GM12878 (cell line): ENCODE data around the gene EBI3. TPM values are rescaled to one million over a fixed set of nuclear protein-coding genes. Genes with fewer than 3 reads are reported as not detected.
A peak's percentile ranks its signal among the peaks of the same experiment; 100 is the strongest.

Experiments used
- ATAC-seq: fragments of 200-7000 bp; cut with Tn5 transposase; 3 replicates; pipeline ENCODE4 v1.9.1; 2020; ENCODE audit warnings: mild to moderate bottlenecking, moderate library complexity
- BruUV-seq: library from RNA; stranded (reverse); fragments of 400-500 nt; replicated peaks from 2 replicates; lab custom pipeline; 2021; lab: Mats Ljungman, UMichigan
- CTCF ChIA-PET: fragments of 300-600 bp; sonication (Branson Sonifier 250); formaldehyde crosslinking; extraction: SDS; loops from one replicate; lab custom pipeline; 2021; ENCODE audit warnings: inconsistent platforms; lab: Yijun Ruan, JAX
- POLR2A ChIA-PET: fragments of 350-600 bp; formaldehyde crosslinking; extraction: SDS; loops from one replicate; lab custom pipeline; 2021; ENCODE audit warnings: inconsistent platforms; lab: Charles Lee
- RAD21 ChIA-PET: fragments of 300-600 bp; sonication (Branson Sonifier 250); formaldehyde crosslinking; loops from one replicate; lab custom pipeline; 2023; ENCODE audit warnings: antibody characterized with exemption; ENCODE audit not compliant: unreplicated experiment; lab: Charles Lee
- SMC1A ChIA-PET: fragments of 300-600 bp; sonication (Branson Sonifier 250); formaldehyde crosslinking; loops from one replicate; lab custom pipeline; 2023; ENCODE audit not compliant: unreplicated experiment, uncharacterized antibody; lab: Charles Lee
- DNase-seq: peaks from one replicate; pipeline ENCODE4 v3.0.0-alpha.2; 2011; ENCODE audit warnings: low read depth, low spot score
- FAIRE-seq: peaks from 3 replicates; lab custom pipeline; 2011; peaks lifted over from hg19 to GRCh38; lab: Jason Lieb, UNC
- H2AFZ ChIP-seq: 2 replicates; pipeline ENCODE4 v1.6.0; 2011; ENCODE audit warnings: low read depth, low read length, control low read depth; ENCODE audit not compliant: control insufficient read depth
- H3K27ac ChIP-seq: 2 replicates; pipeline ENCODE4 v1.5.1; 2011; ENCODE audit warnings: control low read depth; ENCODE audit not compliant: control insufficient read depth, insufficient read depth
- H3K27me3 ChIP-seq, 2 experiments: replicated peaks in 1 of 2; 2 replicates each; pipeline versions ENCODE4 v1.6.0 to v1.6.1; 2011; ENCODE audit warnings: low read length in 1 of 2; ENCODE audit not compliant: control insufficient read depth in 2 of 2, insufficient read depth in 2 of 2
- H3K36me3 ChIP-seq, 2 experiments: 2 replicates each; pipeline ENCODE4 v1.5.1; 2011; ENCODE audit warnings: low read length in 1 of 2; ENCODE audit not compliant: control insufficient read depth in 2 of 2, insufficient read depth in 2 of 2
- H3K4me1 ChIP-seq: 2 replicates; pipeline ENCODE4 v1.6.1; 2011; ENCODE audit warnings: mild to moderate bottlenecking, low read length, moderate library complexity, mixed read lengths; ENCODE audit not compliant: control insufficient read depth, insufficient read depth
- H3K4me2 ChIP-seq: 2 replicates; pipeline ENCODE4 v1.6.0; 2011; ENCODE audit warnings: control low read depth; ENCODE audit not compliant: control insufficient read depth, insufficient read depth
- H3K4me3 ChIP-seq: fragments of 200-600 bp; sonication (generic); 2 replicates; pipeline ENCODE4 v1.5.1; 2016
- H3K79me2 ChIP-seq: 2 replicates; pipeline ENCODE4 v1.6.0; 2011; ENCODE audit warnings: low read length; ENCODE audit not compliant: control insufficient read depth, insufficient read depth
- H3K9ac ChIP-seq: 2 replicates; pipeline ENCODE4 v1.8.0; 2011; ENCODE audit warnings: low read length, control low read depth, mixed read lengths; ENCODE audit not compliant: control insufficient read depth, insufficient read depth
- H3K9me3 ChIP-seq: replicated peaks from 3 replicates; pipeline ENCODE4 v1.5.1; 2011; ENCODE audit warnings: mild to moderate bottlenecking, low read length; ENCODE audit not compliant: control insufficient read depth, insufficient read depth
- H4K20me1 ChIP-seq: 2 replicates; pipeline ENCODE4 v1.6.0; 2011; ENCODE audit not compliant: control insufficient read depth, insufficient read depth
- DPF2 ChIP-seq: fragments of 450-650 bp; IDR thresholded peaks from 2 replicates; pipeline ENCODE4 v1.6.1; 2017; ENCODE audit warnings: mild to moderate bottlenecking
- EED ChIP-seq: sonication (generic); IDR thresholded peaks from 2 replicates; pipeline ENCODE4 v1.6.1; 2016; ENCODE audit warnings: antibody characterized with exemption, low read depth
- KDM1A ChIP-seq: fragments of 200-600 bp; sonication (generic); IDR thresholded peaks from 2 replicates; pipeline ENCODE4 v1.6.1; 2016; ENCODE audit warnings: borderline replicate concordance
- LARP7 ChIP-seq: fragments of 450-650 bp; IDR thresholded peaks from 2 replicates; pipeline ENCODE4 v1.6.1; 2017; ENCODE audit warnings: mild to moderate bottlenecking
- MTA2 ChIP-seq: fragments of 450-650 bp; IDR thresholded peaks from 2 replicates; pipeline ENCODE4 v1.6.1; 2016; ENCODE audit warnings: low read depth, mild to moderate bottlenecking, moderate library complexity
- NR2F1 ChIP-seq: fragments of 450-650 bp; conservative IDR thresholded peaks from 2 replicates; pipeline ENCODE4 v1.6.1; 2017; ENCODE audit warnings: mild to moderate bottlenecking
- NRF1 ChIP-seq: conservative IDR thresholded peaks from 2 replicates; pipeline ENCODE4 v1.6.1; 2011; ENCODE audit warnings: mild to moderate bottlenecking, low read depth, low read length, improper control_type of control experiment
- PAX5 ChIP-seq: IDR thresholded peaks from 2 replicates; pipeline ENCODE4 v1.6.1; 2011; ENCODE audit warnings: low read depth, low read length, borderline replicate concordance
- RB1 ChIP-seq: fragments of 450-650 bp; formaldehyde crosslinking; IDR thresholded peaks from 2 replicates; pipeline ENCODE4 v1.6.1; 2017; ENCODE audit warnings: mild to moderate bottlenecking, borderline replicate concordance
- SMC3 ChIP-seq: IDR thresholded peaks from 2 replicates; pipeline ENCODE4 v1.6.1; 2011; ENCODE audit warnings: low read length, improper control_type of control experiment, borderline replicate concordance
- SPI1 ChIP-seq: IDR thresholded peaks from 2 replicates; pipeline ENCODE4 v1.6.1; 2011; ENCODE audit warnings: low read depth, mild to moderate bottlenecking, low read length, moderate library complexity, borderline replicate concordance; ENCODE audit not compliant: insufficient read depth
- STAT1 ChIP-seq: fragments of 450-650 bp; conservative IDR thresholded peaks from 2 replicates; pipeline ENCODE4 v1.6.1; 2014; ENCODE audit warnings: antibody characterized with exemption, mild to moderate bottlenecking
- TBL1XR1 ChIP-seq: IDR thresholded peaks from 2 replicates; pipeline ENCODE4 v1.6.1; 2012; ENCODE audit warnings: low read depth, low read length, improper control_type of control experiment
- WGBS: methylation state at CpG from one replicate; pipeline ENCODE4 v1.1.6; 2016; ENCODE audit warnings: low lambda C conversion rate; ENCODE audit not compliant: insufficient replicate concordance, insufficient coverage; ENCODE audit errors: missing lambda C conversion rate; 5-methylcytosine and 5-hydroxymethylcytosine counted together
- in situ Hi-C: fragments of 300-500 bp; cut with MboI; formaldehyde crosslinking; loops from 9 replicates; pipeline ENCODE4 v1.14.3; 2018; ENCODE audit warnings: mixed read lengths
- intact Hi-C: fragments of 100-400 bp; cut with micrococcal nuclease; formaldehyde crosslinking; loops from one replicate; pipeline ENCODE4 v1.14.2; 2022; ENCODE audit not compliant: unreplicated experiment
- polyA plus RNA-seq, 11 experiments: library from polyadenylated mRNA; depleted of rRNA in 4 of 11; unstranded in 6 of 11; stranded (reverse) in 5 of 11; fragments of >200 nt; fragmentation: Nextera tagmentation in 4 of 11; fragmentation: Illumina TruSeq in 1 of 11; extraction: Ambion mirVana in 4 of 11; extraction: Trizol in 1 of 11; gene quantifications; 1 replicate in 1 of 11; 2 replicates in 10 of 11; pipeline versions ENCODE4 v1.2.1 to v1.2.3, GENCODE V29; 2011 to 2016; ENCODE audit warnings: inconsistent platforms in 2 of 11, missing spikeins in 2 of 11, low read depth in 1 of 11
- total RNA-seq, 4 experiments: library from RNA; depleted of rRNA in 3 of 4; stranded (reverse); fragments of >200 nt in 3 of 4; fragmentation: Illumina TruSeq in 1 of 4; extraction: Trizol in 1 of 4; gene quantifications; 2 replicates each; pipeline versions ENCODE4 v1.2.1 to v1.2.3, GENCODE V29; 2013 to 2021
- TF ChIP-seq, protein P1 (sequence below): IDR thresholded peaks from 2 replicates; pipeline ENCODE4 v1.6.1; 2012; ENCODE audit warnings: low read depth, low read length, improper control_type of control experiment
- TF ChIP-seq, protein P2 (sequence below): IDR thresholded peaks from 2 replicates; pipeline ENCODE4 v1.6.1; 2011; ENCODE audit warnings: mild to moderate bottlenecking, low read depth, low read length, moderate library complexity; ENCODE audit not compliant: insufficient replicate concordance

Gene EBI3
- total and polyA plus RNA-seq, 10 of the 15 experiments (the other 5 are each of a cell fraction or from before 2014, with no cell fraction given) = 22.0 to 288 (median 186) TPM

DNA sequence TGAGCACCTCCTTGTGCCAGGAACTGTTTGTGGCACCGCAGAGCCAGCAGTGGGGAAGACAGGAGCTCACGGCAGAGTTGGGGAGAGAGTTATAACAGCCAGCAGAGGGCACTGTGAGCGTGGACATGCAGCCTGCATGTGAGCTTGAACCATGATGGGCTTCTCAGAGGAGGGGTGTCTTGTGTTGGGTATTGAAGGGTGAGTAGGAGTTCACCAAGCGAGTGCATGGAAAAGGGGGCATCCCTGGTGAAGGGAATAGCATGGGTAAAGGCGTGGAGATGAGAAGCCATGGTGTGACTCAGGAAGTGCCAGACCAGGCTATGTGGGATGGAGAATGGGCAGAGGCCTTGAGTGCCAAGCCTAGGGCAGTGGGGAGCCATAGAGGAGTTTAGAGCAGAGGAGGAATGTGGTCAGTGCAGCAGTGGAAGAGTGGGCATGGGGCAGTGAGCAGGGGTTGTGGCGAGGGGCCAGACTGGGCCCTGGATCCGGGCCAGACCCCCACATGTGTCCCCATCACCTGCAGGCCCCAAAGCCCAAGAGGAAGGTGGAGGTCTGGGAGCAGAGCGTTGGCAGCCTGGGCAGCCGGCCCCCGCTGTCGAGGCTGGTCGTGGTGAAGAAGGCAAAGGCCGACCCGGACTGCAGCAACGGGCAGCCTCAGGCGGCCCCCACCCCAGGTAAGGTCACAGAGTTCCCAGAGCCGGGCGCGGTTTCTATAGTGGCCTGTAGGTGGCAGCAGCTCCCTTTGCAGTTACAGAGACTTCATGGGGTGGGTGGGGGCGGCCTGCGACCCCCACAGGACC is 38.0 kb downstream of the EBI3 start (continued):
- peak; percentile 41; the same call in 1 of the 2 replicates for TF ChIP-seq SMC3
- no peak for TF ChIP-seq SPI1
- TF ChIP-seq NR2F1 = peak; percentile 41; the same call in 1 of the 2 replicates
- no peak for TF ChIP-seq TBL1XR1
- TF ChIP-seq, protein P1, sequence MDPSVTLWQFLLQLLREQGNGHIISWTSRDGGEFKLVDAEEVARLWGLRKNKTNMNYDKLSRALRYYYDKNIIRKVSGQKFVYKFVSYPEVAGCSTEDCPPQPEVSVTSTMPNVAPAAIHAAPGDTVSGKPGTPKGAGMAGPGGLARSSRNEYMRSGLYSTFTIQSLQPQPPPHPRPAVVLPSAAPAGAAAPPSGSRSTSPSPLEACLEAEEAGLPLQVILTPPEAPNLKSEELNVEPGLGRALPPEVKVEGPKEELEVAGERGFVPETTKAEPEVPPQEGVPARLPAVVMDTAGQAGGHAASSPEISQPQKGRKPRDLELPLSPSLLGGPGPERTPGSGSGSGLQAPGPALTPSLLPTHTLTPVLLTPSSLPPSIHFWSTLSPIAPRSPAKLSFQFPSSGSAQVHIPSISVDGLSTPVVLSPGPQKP = no peak

DNA sequence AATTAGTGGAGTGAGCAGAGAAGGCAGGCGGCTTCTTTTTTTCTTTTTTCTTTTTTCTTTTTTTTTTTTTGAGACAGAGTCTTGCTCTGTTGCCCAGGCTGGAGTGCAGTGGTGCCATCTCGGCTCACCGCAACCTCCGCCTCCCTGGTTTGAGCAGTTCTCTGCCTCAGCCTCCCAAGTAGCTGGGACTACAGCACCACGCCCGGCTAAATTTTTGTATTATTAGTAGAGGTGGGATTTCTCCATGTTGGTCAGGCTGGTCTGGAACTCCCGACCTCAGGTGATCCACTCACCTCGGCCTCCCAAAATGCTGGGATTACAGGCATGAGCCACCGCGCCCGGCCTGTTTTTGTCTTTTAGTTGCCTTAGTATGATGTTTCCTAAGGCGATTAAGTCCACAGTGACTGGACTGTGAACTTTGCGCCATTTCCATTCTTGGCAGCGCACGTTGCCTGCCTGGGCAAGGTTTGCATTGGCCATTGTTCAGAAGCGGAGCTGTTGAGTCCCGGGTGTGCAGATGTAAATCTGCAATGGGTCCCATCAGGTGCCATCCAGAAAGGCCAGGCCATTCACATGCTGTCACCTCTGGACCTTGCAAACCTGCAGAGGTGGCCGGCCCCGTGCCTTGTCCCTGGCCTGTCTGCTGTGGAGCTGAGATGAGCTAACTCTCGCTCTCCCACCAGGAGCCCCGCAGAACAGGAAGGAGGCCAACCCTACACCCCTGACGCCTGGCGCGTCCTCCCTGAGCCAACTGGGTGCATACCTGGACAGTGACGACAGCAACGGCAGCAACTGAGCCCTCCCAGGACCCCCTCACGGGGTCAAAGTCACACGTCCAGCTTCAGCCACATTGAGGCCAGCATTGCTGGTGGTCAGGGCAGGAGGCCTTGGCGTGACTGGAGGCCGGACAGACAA is 38.8 kb downstream of the EBI3 start:
- H3K79me2 ChIP-seq = no peaks in the 10 kb centered on the region
- ATAC-seq = no peak
- H3K27ac ChIP-seq = no peak overlapping the region
- in situ Hi-C loops = loop anchor here (5.0 kb wide), 1 partner anchor 84 kb away; no protein-coding TSS in a partner anchor
- no peaks in the 10 kb centered on the region for H3K27me3 ChIP-seq
- ChIA-PET POLR2A (interaction anchor here (0.9 kb wide), 1 partner anchor 75 kb away, joined by 3 read pairs; no protein-coding TSS in a partner anchor), SMC1A (interaction anchor here (2.6 kb wide), 1 partner anchor 84 kb away, joined by 12 read pairs; no protein-coding TSS in a partner anchor), RAD21 (interaction anchor here (2.0 to 2.8 kb wide), 2 partner anchors 84 to 257 kb away, joined by 8 to 10 read pairs; no protein-coding TSS in a partner anchor), CTCF (interaction anchor here (0.6 to 5.4 kb wide), 14 partner anchors 9 to 374 kb away, joined by 3 to 78 read pairs (median 6); partner anchors contain the start of genes EBI3, MPND and TMIGD2)
- no peak overlapping the region for H2AFZ ChIP-seq
- no peak overlapping the region for H3K4me2 ChIP-seq
- no peaks in the 10 kb centered on the region; the same call in 1 of the 2 replicates for H3K4me1 ChIP-seq
- intact Hi-C loops = loop anchor here (1.0 to 5.0 kb wide), 3 partner anchors 84 to 257 kb away; partner anchors contain the start of genes CHAF1A and SH3GL1
- DNase-seq = no peak
- H3K36me3 ChIP-seq = peaks cover 12 to 19% of the 10 kb centered on the region in 2 experiments
- FAIRE-seq = no peak
- no peak overlapping the region for H3K4me3 ChIP-seq
- H4K20me1 ChIP-seq = no peaks in the 10 kb centered on the region
- 85% methylated on average over 29 of the region's 30 CpGs for WGBS
- H3K9ac ChIP-seq = no peak overlapping the region
- peaks cover 2% of the 10 kb centered on the region; the same call in 1 of the 3 replicates for H3K9me3 ChIP-seq
- TSS peak; percentile 53 for BruUV-seq
- TF ChIP-seq, protein P2, sequence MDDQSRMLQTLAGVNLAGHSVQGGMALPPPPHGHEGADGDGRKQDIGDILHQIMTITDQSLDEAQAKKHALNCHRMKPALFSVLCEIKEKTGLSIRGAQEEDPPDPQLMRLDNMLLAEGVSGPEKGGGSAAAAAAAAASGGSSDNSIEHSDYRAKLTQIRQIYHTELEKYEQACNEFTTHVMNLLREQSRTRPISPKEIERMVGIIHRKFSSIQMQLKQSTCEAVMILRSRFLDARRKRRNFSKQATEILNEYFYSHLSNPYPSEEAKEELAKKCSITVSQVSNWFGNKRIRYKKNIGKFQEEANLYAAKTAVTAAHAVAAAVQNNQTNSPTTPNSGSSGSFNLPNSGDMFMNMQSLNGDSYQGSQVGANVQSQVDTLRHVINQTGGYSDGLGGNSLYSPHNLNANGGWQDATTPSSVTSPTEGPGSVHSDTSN = no peak
- TF ChIP-seq LARP7 = no peak
- no peak for TF ChIP-seq EED
- no peak for TF ChIP-seq KDM1A
- no peak for TF ChIP-seq PAX5
- TF ChIP-seq NRF1 = no peak
- no peak for TF ChIP-seq DPF2
- no peak for TF ChIP-seq SMC3
- TF ChIP-seq MTA2 = no peak
- no peak for TF ChIP-seq NR2F1
- TF ChIP-seq STAT1 = no peak
- TF ChIP-seq RB1 = no peak
- TF ChIP-seq SPI1 = no peak
